Kidney (tissue), 14 donors: ENCODE data around the gene CCDC136. TPM values are rescaled to one million over a fixed set of nuclear protein-coding genes. Genes with fewer than 3 reads are reported as not detected.

Experiments
- DNase-seq, 5 donors: peaks; one replicate each; pipeline ENCODE4 v3.0.0-alpha.2; 2013 to 2020
- FAIRE-seq: peaks from 2 replicates; lab custom pipeline; 2012; peaks lifted over from hg19 to GRCh38; lab: Jason Lieb, UNC
- H3K27ac ChIP-seq, 2 donors: one replicate each; pipeline ENCODE4 v1.7.0; 2013; ENCODE audit warnings: low read depth in 2 of 2, low read length in 2 of 2, inconsistent platforms in 1 of 2
- H3K27me3 ChIP-seq: one replicate; pipeline ENCODE4 v1.7.1; 2013; ENCODE audit warnings: low read length, inconsistent platforms; ENCODE audit not compliant: control insufficient read depth, insufficient read depth
- H3K36me3 ChIP-seq, 3 donors: one replicate each; pipeline versions ENCODE4 v1.7.0 to v1.7.1; 2013; ENCODE audit warnings: low read length in 3 of 3, control low read depth in 1 of 3, inconsistent platforms in 1 of 3; ENCODE audit not compliant: insufficient read depth in 3 of 3, control insufficient read depth in 2 of 3
- H3K4me1 ChIP-seq, 3 donors: one replicate each; pipeline versions ENCODE4 v1.7.0 to v1.7.1; 2013; ENCODE audit warnings: low read length in 3 of 3, inconsistent platforms in 1 of 3, low read depth in 1 of 3; ENCODE audit not compliant: control insufficient read depth in 2 of 3, insufficient read depth in 2 of 3
- H3K4me3 ChIP-seq, 3 donors: one replicate each; pipeline versions ENCODE4 v1.7.0 to v1.8.1; 2013; ENCODE audit warnings: low read length in 3 of 3, control low read depth in 1 of 3, inconsistent platforms in 1 of 3
- H3K9ac ChIP-seq, 3 donors: one replicate each; pipeline versions ENCODE4 v1.7.0 to v1.7.1; 2013; ENCODE audit warnings: low read length in 3 of 3, control low read depth in 1 of 3, inconsistent platforms in 1 of 3
- H3K9me3 ChIP-seq, 3 donors: one replicate each; pipeline versions ENCODE4 v1.7.0 to v1.7.1; 2013; ENCODE audit warnings: low read length in 3 of 3, control low read depth in 1 of 3, inconsistent platforms in 1 of 3; ENCODE audit not compliant: control insufficient read depth in 2 of 3, insufficient read depth in 1 of 3
- intact Hi-C: fragments of 100-400 bp; cut with DNase I; formaldehyde crosslinking; loops from one replicate; pipeline ENCODE4 v1.11.1; 2022
- polyA plus RNA-seq: library from polyadenylated mRNA; stranded (reverse); fragments of 350-450 nt; fragmentation: Illumina TruSeq; extraction: RNeasy Lipid Tissue Mini Kit (QIAGEN cat#74804); gene quantifications from one replicate; pipeline ENCODE4 v1.2.3, GENCODE V29; 2014; ENCODE audit warnings: low read depth, low replicate concordance; ENCODE audit not compliant: insufficient read depth
- total RNA-seq: library from RNA; stranded (reverse); fragmentation: NEBNext Ultra II Directional; extraction: Animal tissue kit (Norgen Biotek cat#: 25700); gene quantifications from one replicate; pipeline ENCODE4 v1.2.1, GENCODE V29; 2021
- TF ChIP-seq, protein P1 (sequence below): IDR thresholded peaks from 3 replicates; pipeline ENCODE4 v1.5.1; 2012; ENCODE audit warnings: mild to moderate bottlenecking, moderate library complexity, borderline replicate concordance; ENCODE audit not compliant: insufficient read depth; ENCODE audit errors: extremely low read depth
- donor health status: control.
- donor health status: control.
- donor health status: control.
- donor health status: control.
- donor health status: control.
- donor health status: DM: yes; HTN: yes; CAD: no.
- donor health status: Normal renal cell carcinoma (clear cell type).

Gene CCDC136
- total and polyA plus RNA-seq, 2 donors from 2014 or later: 1.4 to 4.2 TPM

DNA sequence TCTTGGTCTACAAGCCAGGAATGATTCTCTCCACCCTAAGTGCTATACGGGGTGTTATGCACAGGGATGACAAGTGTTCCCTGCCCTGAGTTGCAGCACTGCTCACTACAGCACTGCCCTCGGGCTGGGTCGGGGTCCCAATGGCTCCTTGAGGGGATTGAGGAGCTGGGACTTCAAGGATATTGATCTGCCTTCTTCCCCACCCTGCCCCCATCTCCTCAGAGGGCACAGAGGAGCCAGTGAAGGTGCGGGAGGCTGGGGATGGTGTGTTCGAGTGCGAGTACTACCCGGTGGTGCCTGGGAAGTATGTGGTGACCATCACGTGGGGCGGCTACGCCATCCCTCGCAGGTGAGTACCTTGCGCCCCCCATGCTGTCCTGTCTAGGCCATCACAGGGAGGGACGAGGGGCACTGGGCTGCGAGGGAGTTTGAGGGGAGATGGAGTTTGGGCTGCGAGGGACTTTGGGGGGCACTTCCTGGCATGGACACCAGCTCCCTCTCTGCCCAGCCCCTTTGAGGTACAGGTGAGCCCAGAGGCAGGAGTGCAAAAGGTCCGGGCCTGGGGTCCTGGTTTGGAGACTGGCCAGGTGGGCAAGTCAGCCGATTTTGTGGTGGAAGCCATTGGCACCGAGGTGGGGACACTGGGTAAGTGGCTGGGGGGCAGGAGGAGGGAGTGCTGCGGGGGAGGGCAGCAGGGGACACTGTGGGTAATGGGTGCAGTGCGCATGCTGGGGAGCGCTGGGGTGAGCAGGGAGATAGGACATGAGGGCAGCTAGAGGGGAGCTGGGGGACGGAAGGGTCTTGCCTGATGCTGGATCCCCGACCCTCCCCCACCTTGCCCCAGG is 48.8 kb downstream of the CCDC136 start:
- DNase-seq (peak in 1 of 5 donors; percentile 73), FAIRE-seq (no peak)
- Histone ChIP-seq H3K4me3 (no peak overlapping the region), H3K36me3 (no peaks in the 10 kb centered on the region), H3K4me1 (no peaks in the 10 kb centered on the region), H3K27me3 (no peaks in the 10 kb centered on the region), H3K27ac (no peak overlapping the region), H3K9ac (no peak overlapping the region), H3K9me3 (no peaks in the 10 kb centered on the region)
- intact Hi-C loops: no loop called here
- TF ChIP-seq, protein P1, sequence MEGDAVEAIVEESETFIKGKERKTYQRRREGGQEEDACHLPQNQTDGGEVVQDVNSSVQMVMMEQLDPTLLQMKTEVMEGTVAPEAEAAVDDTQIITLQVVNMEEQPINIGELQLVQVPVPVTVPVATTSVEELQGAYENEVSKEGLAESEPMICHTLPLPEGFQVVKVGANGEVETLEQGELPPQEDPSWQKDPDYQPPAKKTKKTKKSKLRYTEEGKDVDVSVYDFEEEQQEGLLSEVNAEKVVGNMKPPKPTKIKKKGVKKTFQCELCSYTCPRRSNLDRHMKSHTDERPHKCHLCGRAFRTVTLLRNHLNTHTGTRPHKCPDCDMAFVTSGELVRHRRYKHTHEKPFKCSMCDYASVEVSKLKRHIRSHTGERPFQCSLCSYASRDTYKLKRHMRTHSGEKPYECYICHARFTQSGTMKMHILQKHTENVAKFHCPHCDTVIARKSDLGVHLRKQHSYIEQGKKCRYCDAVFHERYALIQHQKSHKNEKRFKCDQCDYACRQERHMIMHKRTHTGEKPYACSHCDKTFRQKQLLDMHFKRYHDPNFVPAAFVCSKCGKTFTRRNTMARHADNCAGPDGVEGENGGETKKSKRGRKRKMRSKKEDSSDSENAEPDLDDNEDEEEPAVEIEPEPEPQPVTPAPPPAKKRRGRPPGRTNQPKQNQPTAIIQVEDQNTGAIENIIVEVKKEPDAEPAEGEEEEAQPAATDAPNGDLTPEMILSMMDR: no peak

DNA sequence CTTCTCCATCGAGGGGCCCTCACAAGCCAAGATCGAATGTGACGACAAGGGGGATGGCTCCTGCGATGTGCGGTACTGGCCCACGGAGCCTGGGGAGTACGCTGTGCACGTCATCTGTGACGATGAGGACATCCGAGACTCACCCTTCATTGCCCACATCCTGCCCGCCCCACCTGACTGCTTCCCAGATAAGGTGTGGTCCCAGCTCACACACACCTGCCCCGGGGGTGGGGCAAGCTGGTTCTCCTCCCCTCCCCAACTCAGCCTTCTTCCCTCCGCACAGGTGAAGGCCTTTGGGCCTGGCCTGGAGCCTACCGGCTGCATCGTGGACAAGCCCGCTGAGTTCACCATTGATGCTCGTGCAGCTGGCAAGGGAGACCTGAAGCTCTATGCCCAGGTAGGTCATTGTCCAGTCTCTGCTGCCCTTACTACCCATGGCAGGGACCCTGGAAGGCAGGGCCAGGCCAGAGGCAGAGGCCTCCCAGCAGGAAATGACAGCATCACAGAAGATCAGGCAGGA is 49.5 kb downstream of the CCDC136 start:
- FAIRE-seq: no peak
- no peaks in the 10 kb centered on the region for H3K36me3 ChIP-seq
- DNase-seq: peak in 1 of 5 donors; percentile 55
- H3K4me1 ChIP-seq: no peaks in the 10 kb centered on the region
- no peak overlapping the region for H3K4me3 ChIP-seq
- H3K9me3 ChIP-seq: no peaks in the 10 kb centered on the region
- no peak overlapping the region for H3K9ac ChIP-seq
- H3K27ac ChIP-seq: no peak overlapping the region
- H3K27me3 ChIP-seq: no peaks in the 10 kb centered on the region
- intact Hi-C loops: no loop called here
- TF ChIP-seq, protein P1: no peak

DNA sequence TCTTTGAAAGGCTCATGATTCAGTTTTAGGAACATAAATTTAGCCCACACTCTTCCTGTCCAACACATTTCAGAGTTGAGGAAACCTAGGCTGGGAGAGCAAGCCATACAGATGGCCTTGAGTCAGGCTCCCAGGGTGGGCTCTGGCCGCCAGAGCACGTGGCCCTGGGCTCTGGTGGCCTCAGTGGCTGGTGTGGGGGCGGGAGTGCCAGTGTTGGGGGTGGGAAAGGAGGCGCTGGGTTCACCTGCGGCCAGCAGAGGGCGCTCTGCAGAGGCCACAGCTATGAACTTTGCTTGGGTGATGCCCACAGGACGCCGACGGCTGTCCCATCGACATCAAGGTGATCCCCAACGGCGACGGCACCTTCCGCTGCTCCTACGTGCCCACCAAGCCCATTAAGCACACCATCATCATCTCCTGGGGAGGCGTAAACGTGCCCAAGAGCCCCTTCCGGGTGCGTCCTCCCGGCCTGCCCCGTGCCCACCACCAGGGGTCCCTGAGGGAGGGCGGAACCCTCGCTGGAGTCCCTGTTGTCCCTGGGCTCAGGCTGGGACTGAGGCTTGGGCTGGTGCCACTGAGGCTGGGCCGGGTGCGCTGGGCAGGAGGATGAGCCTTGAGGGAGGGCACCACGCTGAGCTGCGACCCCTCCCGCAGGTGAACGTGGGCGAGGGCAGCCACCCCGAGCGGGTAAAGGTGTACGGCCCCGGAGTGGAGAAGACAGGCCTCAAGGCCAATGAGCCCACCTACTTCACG is 50.3 kb downstream of the CCDC136 start:
- FAIRE-seq (no peak), DNase-seq (peak in 2 of 5 donors; percentile 16 to 72)
- Histone ChIP-seq H3K4me3 (no peak overlapping the region), H3K4me1 (no peaks in the 10 kb centered on the region), H3K27me3 (no peaks in the 10 kb centered on the region), H3K9me3 (no peaks in the 10 kb centered on the region), H3K9ac (no peak overlapping the region), H3K36me3 (no peaks in the 10 kb centered on the region), H3K27ac (no peak overlapping the region)
- intact Hi-C loops: no loop called here
- TF ChIP-seq, protein P1: peak; percentile 57
